Panc1 (cell line): ENCODE data around the gene TTLL5.
"Not testable (repeated sequence)": the region's sequence is repeated elsewhere in the genome, so short reads cannot be mapped to it uniquely, and the experiment has no call there.

ENCODE experiments used
- CTCF ChIP-seq: fragments of 450-650 bp; IDR thresholded peaks from 2 replicates; pipeline ENCODE4 v1.5.1; 2017; ENCODE audit warnings: mild to moderate bottlenecking
- REST ChIP-seq, 2 experiments: IDR thresholded peaks; 2 replicates each; pipeline ENCODE4 v1.6.1; 2011 to 2012; ENCODE audit warnings: low read depth in 2 of 2, control low read depth in 1 of 2, low read length in 1 of 2, mild to moderate bottlenecking in 1 of 2, moderate library complexity in 1 of 2; ENCODE audit not compliant: insufficient read depth in 1 of 2

GRCh38 chr14:75925141-75925840 is 264.2 kb downstream of the TTLL5 start:
- TF ChIP-seq CTCF; REST (IDR thresholded peaks at IDR 0.05; ENCODE audit: insufficient read depth in 1 of 2, low read depth in 2 of 2, low read length in 1 of 2): not testable (repeated sequence)
